Measurements from ENCODE around the gene SEL1L3. TPM values are rescaled to one million over a fixed set of nuclear protein-coding genes. Genes with fewer than 3 reads are reported as not detected.

The SEL1L3 gene
- total RNA-seq, 1 experiment from 2014 or later, result 1.2 TPM

- DNase-seq (ENCODE audit: low read depth), result peak; percentile 31
These were observed 70.5 kb downstream of the SEL1L3 start for GRCh38 chr4:25792200-25792791.

GRCh38 chr4:25790024-25790423 lies 72.8 kb downstream of the SEL1L3 start:
- no peak for DNase-seq (ENCODE audit: low read depth)

DNA sequence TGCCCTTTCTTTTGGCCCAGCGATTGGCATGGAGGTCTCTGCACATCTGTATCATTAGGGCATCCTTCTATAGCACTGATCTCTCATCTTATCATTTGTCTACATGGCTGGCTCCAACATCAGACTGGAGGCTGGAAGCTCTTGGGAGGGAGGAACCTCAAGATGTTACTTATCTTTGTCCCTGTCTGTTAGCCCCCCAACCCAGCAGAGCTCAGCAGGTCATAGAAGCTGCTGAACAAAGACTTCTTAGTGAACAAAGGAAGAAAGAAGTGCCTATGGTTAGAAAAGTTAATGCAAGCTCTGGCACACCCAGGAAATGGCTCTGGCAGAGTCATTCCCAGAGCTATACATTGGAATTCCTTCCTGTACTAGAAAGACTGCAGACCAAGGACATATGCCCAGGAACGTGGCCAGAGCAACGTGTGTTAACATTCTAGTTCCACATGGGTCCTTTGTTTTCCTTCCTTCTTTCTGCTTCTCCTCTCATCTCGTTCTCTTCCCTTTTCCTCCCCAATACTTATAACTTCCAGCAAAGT lies 74.0 kb downstream of the SEL1L3 start:
- no peak for DNase-seq (ENCODE audit: low read depth)

- DNase-seq (ENCODE audit: low read depth), result peak; percentile 8
These were observed 76.2 kb downstream of the SEL1L3 start for GRCh38 chr4:25786497-25787065.

DNA sequence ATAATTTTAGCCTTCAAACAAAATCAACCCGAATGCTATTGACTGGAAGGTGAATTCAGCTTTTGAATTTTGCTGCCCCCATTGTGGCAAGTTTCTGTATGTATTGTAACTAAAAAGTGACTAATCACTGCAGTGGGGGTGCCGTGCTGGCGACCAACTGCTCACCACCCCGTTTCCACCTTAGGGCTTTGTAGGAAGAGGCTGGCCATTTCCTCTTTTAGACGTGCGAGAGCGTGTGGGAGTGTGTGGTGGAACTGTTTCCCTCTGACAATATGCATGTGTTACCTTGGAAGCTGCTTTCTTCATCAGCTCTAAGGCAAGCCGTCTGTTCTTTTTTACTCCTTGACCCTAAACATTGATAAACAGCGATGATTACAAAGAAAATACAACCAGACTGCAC lies 78.8 kb downstream of the SEL1L3 start:
- no peak for DNase-seq (ENCODE audit: low read depth)

- DNase-seq (ENCODE audit: low read depth), result no peak
These were observed 79.7 kb downstream of the SEL1L3 start for GRCh38 chr4:25783126-25783525.

DNA sequence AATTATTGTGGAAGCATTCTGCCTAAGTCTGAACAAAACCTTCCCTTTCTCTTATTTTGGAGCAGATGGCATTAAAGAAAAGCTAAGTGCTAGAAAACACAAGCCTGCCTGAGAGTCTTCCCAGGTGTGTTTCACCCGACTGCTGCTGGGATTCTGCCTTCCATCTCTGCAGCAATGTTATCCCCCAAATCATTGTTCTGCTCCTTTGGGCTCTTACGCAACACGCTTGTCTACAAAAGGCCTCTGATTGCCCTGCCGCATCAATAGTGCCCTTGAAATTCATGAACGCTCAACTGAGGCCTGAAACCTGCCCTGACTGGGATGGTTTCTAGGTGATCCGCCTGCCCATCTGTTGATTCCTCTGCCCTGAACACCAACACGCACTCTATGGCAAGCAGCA lies 80.3 kb downstream of the SEL1L3 start:
- DNase-seq (ENCODE audit: low read depth), result no peak

DNA sequence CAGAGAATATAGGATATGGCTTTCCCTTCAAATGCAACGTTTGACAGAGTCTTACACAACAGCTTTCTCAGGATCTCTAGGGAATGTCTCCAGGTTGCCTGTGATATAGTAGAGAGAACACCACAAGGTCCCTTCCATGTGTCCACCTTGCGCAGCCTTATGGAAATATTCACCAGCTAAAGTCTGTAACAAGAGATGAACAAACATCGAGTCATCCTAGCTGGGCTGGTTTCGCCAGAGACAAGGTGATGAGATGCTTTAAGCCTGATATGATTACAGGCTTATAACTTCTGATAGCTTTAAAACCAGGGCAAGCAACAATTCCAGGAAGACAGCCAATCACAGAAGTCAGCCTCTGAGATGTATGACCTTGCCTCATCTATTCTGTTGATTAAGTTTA lies 83.8 kb downstream of the SEL1L3 start:
- no peak for DNase-seq (ENCODE audit: low read depth)

DNA sequence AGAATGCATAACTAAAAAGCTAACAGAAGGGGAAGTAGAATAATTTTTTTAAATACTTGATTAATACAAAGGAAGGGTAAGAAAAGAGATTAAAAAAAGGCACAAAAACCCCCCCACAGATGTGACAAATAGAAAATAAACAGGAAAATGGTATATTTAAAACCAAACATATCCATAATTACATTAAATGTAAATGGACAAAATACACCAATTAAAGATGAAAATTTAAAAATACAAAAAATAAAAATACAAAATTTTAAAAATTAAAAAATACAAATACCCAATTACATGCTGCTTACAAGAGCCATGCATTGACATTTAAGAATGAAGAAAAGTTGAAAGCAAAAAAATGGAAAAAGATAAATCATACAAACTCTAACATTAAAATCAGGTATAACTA lies 86.0 kb downstream of the SEL1L3 start:
- DNase-seq (ENCODE audit: low read depth), result no peak

- DNase-seq (ENCODE audit: low read depth), result no peak
These were observed 87.6 kb downstream of the SEL1L3 start for GRCh38 chr4:25775166-25775565.

- DNase-seq (ENCODE audit: low read depth), result no peak
These were observed 89.4 kb downstream of the SEL1L3 start for GRCh38 chr4:25773358-25773757.

- no peak for DNase-seq (ENCODE audit: low read depth)
These were observed 91.1 kb downstream of the SEL1L3 start for GRCh38 chr4:25771672-25772071.

DNA sequence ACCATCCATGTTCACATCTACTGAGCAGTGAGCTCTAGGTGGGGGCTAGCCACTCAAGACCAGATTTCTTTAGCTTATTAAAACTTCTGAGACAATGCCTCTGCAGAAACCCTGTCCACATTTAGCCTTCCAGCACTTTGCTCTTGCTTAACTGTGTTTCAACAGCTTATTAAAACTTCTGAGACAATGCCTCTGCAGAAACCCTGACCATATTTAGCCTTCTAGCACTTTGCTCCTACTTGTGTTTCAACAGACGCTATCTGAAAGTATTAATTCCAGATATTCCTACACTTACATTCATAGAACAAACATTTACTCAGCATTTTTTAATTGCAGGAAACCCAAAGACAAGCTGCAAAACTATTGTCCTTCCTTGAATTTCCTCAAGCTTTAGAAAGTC lies 91.9 kb downstream of the SEL1L3 start:
- DNase-seq (ENCODE audit: low read depth), result no peak

DNA sequence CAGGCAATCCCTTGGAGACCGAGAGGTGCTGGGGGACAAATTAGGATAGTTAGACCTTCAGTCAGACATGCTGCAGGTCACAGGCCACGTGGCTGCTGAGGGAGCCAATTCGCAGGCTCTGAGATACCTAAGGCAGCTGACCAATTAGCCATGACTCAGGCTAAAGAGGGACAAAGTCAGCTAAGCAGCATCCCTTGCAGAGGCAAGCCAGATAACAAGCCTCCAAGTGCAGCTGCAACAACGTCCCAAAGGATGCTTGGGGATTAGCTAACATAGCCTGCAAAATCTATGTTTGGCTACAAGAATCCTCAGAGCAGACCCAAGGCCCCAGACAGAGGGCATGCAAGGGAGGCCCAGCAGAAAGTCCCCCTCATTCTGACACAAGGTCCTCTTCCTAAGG lies 93.5 kb downstream of the SEL1L3 start:
- no peak for DNase-seq (ENCODE audit: low read depth)

- DNase-seq (ENCODE audit: low read depth), result peak; percentile 50
These were observed 94.7 kb downstream of the SEL1L3 start for GRCh38 chr4:25767877-25768725.

GRCh38 chr4:25760518-25761157 lies 102.2 kb downstream of the SEL1L3 start:
- DNase-seq (ENCODE audit: low read depth), result no peak

DNA sequence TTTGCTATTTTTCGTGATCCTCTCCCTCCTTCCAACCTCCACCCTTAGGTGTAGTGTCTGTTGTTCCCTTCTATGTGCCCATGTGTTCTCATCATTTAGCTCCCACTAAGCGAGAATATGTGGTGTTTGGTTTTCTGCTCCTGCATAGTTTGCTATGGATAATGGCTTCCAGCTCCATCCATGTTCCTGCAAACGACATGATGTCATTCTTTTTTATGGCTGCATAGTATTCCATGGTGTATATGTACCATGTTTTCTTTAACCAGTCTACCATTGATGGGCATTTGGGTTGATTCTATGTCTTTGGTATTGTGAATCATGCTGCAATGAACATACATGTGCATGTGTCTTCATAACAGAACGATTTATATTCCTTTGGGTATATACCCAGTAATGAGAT lies 102.7 kb downstream of the SEL1L3 start:
- DNase-seq (ENCODE audit: low read depth), result no peak

DNA sequence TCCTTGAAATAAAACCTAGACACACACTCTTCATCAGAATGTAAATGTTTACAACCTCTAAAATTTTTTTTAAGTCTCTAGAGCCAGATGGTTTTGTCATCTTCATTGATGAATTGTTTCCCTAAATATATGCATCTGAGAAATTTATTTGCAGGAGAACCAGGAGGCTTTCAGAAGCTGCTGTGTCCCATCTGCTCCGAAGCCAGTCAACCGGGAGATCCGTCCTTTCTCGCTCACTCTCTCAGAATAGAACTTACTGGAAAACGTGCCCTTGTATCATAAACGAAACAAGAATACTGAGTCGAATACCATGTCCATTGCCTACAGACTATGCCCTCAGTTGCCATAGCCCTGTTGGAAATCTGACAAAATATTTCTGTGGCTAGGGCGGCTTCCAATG lies 103.7 kb downstream of the SEL1L3 start:
- no peak for DNase-seq (ENCODE audit: low read depth)

DNA sequence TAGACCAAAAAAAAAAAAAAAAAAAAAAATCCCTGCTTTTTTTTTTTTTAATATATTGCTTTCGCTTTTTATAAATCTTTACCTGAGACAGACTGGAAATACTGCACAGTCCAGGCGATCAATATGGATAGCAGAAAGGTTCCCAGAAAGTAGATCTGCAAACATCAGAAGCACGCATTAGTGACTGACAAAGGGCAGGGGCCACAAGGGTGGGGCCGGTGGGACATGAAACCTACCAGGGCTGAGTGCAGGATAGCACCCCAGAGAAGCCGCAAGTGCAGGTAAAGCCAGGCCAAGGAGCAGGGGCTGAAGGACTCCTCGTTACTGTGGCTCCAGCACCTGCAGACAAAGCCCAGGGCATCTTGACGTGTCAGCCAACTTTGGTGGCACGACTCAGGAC lies 105.3 kb downstream of the SEL1L3 start:
- DNase-seq (ENCODE audit: low read depth), result no peak

- DNase-seq (ENCODE audit: low read depth), result no peak
These were observed 106.3 kb downstream of the SEL1L3 start for GRCh38 chr4:25756503-25756902.

- DNase-seq (ENCODE audit: low read depth), result no peak
These were observed 106.9 kb downstream of the SEL1L3 start for GRCh38 chr4:25755911-25756310.

GRCh38 chr4:25753239-25753638 lies 109.5 kb downstream of the SEL1L3 start:
- DNase-seq (ENCODE audit: low read depth), result no peak
